Peyer's patch (tissue), 4 donors: Measurements from ENCODE around the gene CEBPG.

Source experiments
- POLR2A ChIP-seq, 2 donors: fragments of 450-650 bp; IDR thresholded peaks; one replicate each; pipeline ENCODE4 v1.5.1; 2017; ENCODE audit warnings: antibody characterized with exemption in 2 of 2, mild to moderate bottlenecking in 2 of 2, moderate library complexity in 2 of 2
- TF ChIP-seq, protein P1 (sequence below), 6 experiments: fragments of 450-650 bp in 4 of 6; fragments of 200-600 bp in 2 of 6; sonication (generic) in 1 of 6; IDR thresholded peaks; one replicate each; pipeline ENCODE4 v1.5.1; 2017 to 2019; ENCODE audit warnings: antibody characterized with exemption in 6 of 6, mild to moderate bottlenecking in 3 of 6, moderate library complexity in 1 of 6

- TF ChIP-seq, protein P1, sequence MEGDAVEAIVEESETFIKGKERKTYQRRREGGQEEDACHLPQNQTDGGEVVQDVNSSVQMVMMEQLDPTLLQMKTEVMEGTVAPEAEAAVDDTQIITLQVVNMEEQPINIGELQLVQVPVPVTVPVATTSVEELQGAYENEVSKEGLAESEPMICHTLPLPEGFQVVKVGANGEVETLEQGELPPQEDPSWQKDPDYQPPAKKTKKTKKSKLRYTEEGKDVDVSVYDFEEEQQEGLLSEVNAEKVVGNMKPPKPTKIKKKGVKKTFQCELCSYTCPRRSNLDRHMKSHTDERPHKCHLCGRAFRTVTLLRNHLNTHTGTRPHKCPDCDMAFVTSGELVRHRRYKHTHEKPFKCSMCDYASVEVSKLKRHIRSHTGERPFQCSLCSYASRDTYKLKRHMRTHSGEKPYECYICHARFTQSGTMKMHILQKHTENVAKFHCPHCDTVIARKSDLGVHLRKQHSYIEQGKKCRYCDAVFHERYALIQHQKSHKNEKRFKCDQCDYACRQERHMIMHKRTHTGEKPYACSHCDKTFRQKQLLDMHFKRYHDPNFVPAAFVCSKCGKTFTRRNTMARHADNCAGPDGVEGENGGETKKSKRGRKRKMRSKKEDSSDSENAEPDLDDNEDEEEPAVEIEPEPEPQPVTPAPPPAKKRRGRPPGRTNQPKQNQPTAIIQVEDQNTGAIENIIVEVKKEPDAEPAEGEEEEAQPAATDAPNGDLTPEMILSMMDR (IDR thresholded peaks at IDR 0.05) = no peak
- no peak for TF ChIP-seq POLR2A (IDR thresholded peaks at IDR 0.05)
Measured at GRCh38 chr19:33394723-33395560, 21.4 kb downstream of the CEBPG start.
